DOHH2 (cell line): Measurements from ENCODE around the gene FAAP20.

Source experiments
- EZH2phosphoT487 ChIP-seq: fragments of 200-600 bp; sonication (generic); IDR thresholded peaks from 2 replicates; pipeline ENCODE4 v1.6.1; 2017; ENCODE audit warnings: borderline replicate concordance, mild to moderate bottlenecking, antibody characterized with exemption, low read length, moderate library complexity, mixed read lengths
- TF ChIP-seq, protein P1 (sequence below): fragments of 200-600 bp; sonication (generic); IDR thresholded peaks from one replicate; pipeline ENCODE4 v1.5.1; 2014; ENCODE audit warnings: antibody characterized with exemption, mild to moderate bottlenecking, low read depth, low read length; ENCODE audit not compliant: poor library complexity, severe bottlenecking

DNA sequence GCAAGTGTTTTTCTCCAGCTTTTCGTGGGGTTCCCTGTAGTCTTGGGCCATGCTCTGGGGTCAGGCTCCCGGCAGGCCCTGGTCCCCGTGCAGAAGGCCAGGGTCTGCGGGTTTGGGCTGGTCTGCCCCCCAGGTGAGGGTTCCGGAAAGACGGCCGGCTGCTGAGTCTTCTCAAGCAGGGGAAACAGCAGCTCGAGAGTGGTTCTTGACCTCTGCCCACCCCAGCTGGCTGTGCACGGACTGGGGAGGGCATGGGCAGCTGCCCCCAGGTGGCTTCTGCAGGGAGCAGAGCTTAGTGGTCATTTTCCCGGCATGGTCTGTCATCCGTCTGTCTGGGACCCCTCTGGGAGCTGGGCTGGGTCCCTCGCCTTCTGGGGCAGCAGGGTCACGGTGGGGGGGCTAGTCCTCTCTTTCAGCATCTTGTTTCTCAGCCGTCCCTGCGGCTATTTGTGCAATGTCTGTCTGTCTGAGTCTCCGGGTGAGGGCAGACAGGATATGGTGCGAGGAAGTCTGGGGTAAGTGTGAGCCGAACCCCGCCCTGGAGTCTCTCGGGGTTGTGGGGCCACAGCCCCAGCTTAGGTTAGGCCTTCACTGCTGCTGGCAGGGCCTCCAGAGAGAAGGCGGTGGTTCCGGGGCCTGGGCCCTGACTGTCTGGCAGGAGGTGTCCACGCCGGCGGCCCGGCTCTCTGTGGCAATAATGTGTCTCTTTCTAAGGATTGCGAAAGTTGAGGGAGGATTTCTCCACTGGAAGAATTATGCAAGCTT lies 39.6 kb upstream of the FAAP20 start:
- TF ChIP-seq, protein P1, sequence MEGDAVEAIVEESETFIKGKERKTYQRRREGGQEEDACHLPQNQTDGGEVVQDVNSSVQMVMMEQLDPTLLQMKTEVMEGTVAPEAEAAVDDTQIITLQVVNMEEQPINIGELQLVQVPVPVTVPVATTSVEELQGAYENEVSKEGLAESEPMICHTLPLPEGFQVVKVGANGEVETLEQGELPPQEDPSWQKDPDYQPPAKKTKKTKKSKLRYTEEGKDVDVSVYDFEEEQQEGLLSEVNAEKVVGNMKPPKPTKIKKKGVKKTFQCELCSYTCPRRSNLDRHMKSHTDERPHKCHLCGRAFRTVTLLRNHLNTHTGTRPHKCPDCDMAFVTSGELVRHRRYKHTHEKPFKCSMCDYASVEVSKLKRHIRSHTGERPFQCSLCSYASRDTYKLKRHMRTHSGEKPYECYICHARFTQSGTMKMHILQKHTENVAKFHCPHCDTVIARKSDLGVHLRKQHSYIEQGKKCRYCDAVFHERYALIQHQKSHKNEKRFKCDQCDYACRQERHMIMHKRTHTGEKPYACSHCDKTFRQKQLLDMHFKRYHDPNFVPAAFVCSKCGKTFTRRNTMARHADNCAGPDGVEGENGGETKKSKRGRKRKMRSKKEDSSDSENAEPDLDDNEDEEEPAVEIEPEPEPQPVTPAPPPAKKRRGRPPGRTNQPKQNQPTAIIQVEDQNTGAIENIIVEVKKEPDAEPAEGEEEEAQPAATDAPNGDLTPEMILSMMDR, result no peak
- no peak for TF ChIP-seq EZH2phosphoT487
